IMR-90 (cell line): ENCODE results near the gene SLC7A6OS. TPM values are rescaled to one million over a fixed set of nuclear protein-coding genes. Genes with fewer than 3 reads are reported as not detected.

Source experiments
- ATAC-seq: fragments of 200-7000 bp; cut with Tn5 transposase; 2 replicates; pipeline ENCODE4 v1.9.1; 2020; ENCODE audit warnings: low read depth, mild to moderate bottlenecking, moderate library complexity
- BruUV-seq: library from RNA; stranded (reverse); fragments of 400-500 nt; replicated peaks from 2 replicates; lab custom pipeline; 2021; lab: Mats Ljungman, UMichigan
- CTCF ChIA-PET: fragments of 300-600 bp; formaldehyde crosslinking; extraction: SDS; loops from one replicate; lab custom pipeline; 2021; ENCODE audit warnings: antibody characterized with exemption; lab: Yijun Ruan, JAX
- POLR2A ChIA-PET: fragments of 300-600 bp; sonication (Branson Sonifier 250); formaldehyde crosslinking; loops from one replicate; lab custom pipeline; 2022; ENCODE audit warnings: antibody characterized with exemption; ENCODE audit not compliant: unreplicated experiment; lab: Charles Lee
- DNase-seq: peaks from one replicate; pipeline ENCODE4 v3.0.0; 2013
- H2AFZ ChIP-seq: replicated peaks from 2 replicates; pipeline ENCODE3; 2013; ENCODE audit warnings: low read length, mild to moderate bottlenecking; ENCODE audit not compliant: poor library complexity
- H2AK5ac ChIP-seq: 2 replicates; pipeline ENCODE4 v1.6.1; 2013; ENCODE audit warnings: low read depth, low read length, inconsistent platforms
- H2AK9ac ChIP-seq: replicated peaks from 2 replicates; pipeline ENCODE3; 2013; ENCODE audit warnings: mild to moderate bottlenecking, low read depth, low read length, moderate library complexity; ENCODE audit not compliant: poor library complexity
- H2BK120ac ChIP-seq: 2 replicates; pipeline ENCODE4 v1.6.1; 2013; ENCODE audit warnings: low read depth, low read length, inconsistent platforms
- H2BK15ac ChIP-seq: 3 replicates; pipeline ENCODE4 v1.6.1; 2013; ENCODE audit warnings: low read depth, low read length, inconsistent platforms
- H2BK20ac ChIP-seq: 2 replicates; pipeline ENCODE4 v1.6.1; 2013; ENCODE audit warnings: low read depth, mild to moderate bottlenecking, inconsistent platforms, low read length, moderate library complexity
- H2BK5ac ChIP-seq: 2 replicates; pipeline ENCODE4 v1.6.1; 2013; ENCODE audit warnings: mild to moderate bottlenecking, low read depth, low read length, inconsistent platforms; ENCODE audit not compliant: poor library complexity, severe bottlenecking
- H3K14ac ChIP-seq: replicated peaks from 2 replicates; pipeline ENCODE4 v1.6.1; 2013; ENCODE audit warnings: low read depth, low read length, inconsistent platforms
- H3K18ac ChIP-seq: 2 replicates; pipeline ENCODE4 v1.6.1; 2013; ENCODE audit warnings: low read depth, low read length, control low read depth
- H3K23ac ChIP-seq: 2 replicates; pipeline ENCODE4 v1.6.1; 2013; ENCODE audit warnings: low read depth, low read length, inconsistent platforms
- H3K27ac ChIP-seq: 2 replicates; pipeline ENCODE4 v1.5.1; 2013; ENCODE audit warnings: mild to moderate bottlenecking, control low read depth, low read length; ENCODE audit not compliant: insufficient read depth
- H3K27me3 ChIP-seq: 2 replicates; pipeline ENCODE4 v1.6.1; 2013; ENCODE audit warnings: low read length; ENCODE audit not compliant: control insufficient read depth, insufficient read depth
- H3K36me3 ChIP-seq: 2 replicates; pipeline ENCODE4 v1.6.1; 2013; ENCODE audit warnings: low read length, mixed read lengths; ENCODE audit not compliant: control insufficient read depth, insufficient read depth
- H3K4ac ChIP-seq: 2 replicates; pipeline ENCODE4 v1.6.1; 2013; ENCODE audit warnings: low read depth, low read length, inconsistent platforms
- H3K4me1 ChIP-seq: 2 replicates; pipeline ENCODE4 v1.6.1; 2013; ENCODE audit warnings: low read length, mixed read lengths; ENCODE audit not compliant: control insufficient read depth, insufficient read depth
- H3K4me2 ChIP-seq: 2 replicates; pipeline ENCODE4 v1.6.1; 2013; ENCODE audit warnings: low read depth, mild to moderate bottlenecking, control low read depth, low read length, moderate library complexity
- H3K4me3 ChIP-seq: 2 replicates; pipeline ENCODE4 v1.5.1; 2013; ENCODE audit warnings: low read depth, mild to moderate bottlenecking, control low read depth, low read length, moderate library complexity; ENCODE audit not compliant: insufficient read depth
- H3K56ac ChIP-seq: 2 replicates; pipeline ENCODE4 v1.6.1; 2013; ENCODE audit warnings: low read length, inconsistent platforms; ENCODE audit not compliant: insufficient read depth; ENCODE audit errors: extremely low read depth
- H3K79me1 ChIP-seq, 2 experiments: 2 replicates each; pipeline ENCODE4 v1.6.1; 2013; ENCODE audit warnings: low read length in 2 of 2, inconsistent platforms in 1 of 2, low read depth in 1 of 2
- H3K9ac ChIP-seq: 2 replicates; pipeline ENCODE4 v1.6.1; 2013; ENCODE audit warnings: low read depth, low read length, control low read depth
- H3K9me1 ChIP-seq: 2 replicates; pipeline ENCODE4 v1.6.1; 2013; ENCODE audit warnings: low read length, inconsistent platforms; ENCODE audit not compliant: insufficient read depth
- H3K9me3 ChIP-seq: 2 replicates; pipeline ENCODE4 v1.6.1; 2013; ENCODE audit warnings: low read length; ENCODE audit not compliant: control insufficient read depth, insufficient read depth
- H4K20me1 ChIP-seq: 2 replicates; pipeline ENCODE4 v1.6.1; 2013; ENCODE audit warnings: low read length, inconsistent platforms; ENCODE audit not compliant: insufficient read depth
- H4K5ac ChIP-seq: 2 replicates; pipeline ENCODE4 v1.6.1; 2013; ENCODE audit warnings: mild to moderate bottlenecking, low read depth, low read length, control low read depth
- H4K8ac ChIP-seq, 2 experiments: 2 replicates each; pipeline ENCODE4 v1.6.1; 2013; ENCODE audit warnings: low read depth in 2 of 2, low read length in 2 of 2, control low read depth in 1 of 2, inconsistent platforms in 1 of 2
- H4K91ac ChIP-seq: 2 replicates; pipeline ENCODE4 v1.6.1; 2013; ENCODE audit warnings: low read depth, low read length, inconsistent platforms; ENCODE audit not compliant: insufficient read depth
- CEBPB ChIP-seq: IDR thresholded peaks from 2 replicates; pipeline ENCODE4 v1.6.1; 2012; ENCODE audit warnings: low read depth, low read length, improper control_type of control experiment
- ELK1 ChIP-seq: fragments of 150-350 bp; IDR thresholded peaks from 2 replicates; pipeline ENCODE4 v1.6.1; 2016; ENCODE audit warnings: low read depth, mild to moderate bottlenecking, low read length, moderate library complexity, borderline replicate concordance
- MAZ ChIP-seq: IDR thresholded peaks from 2 replicates; pipeline ENCODE4 v1.6.1; 2012; ENCODE audit warnings: low read depth, mild to moderate bottlenecking, low read length, improper control_type of control experiment, moderate library complexity, borderline replicate concordance
- RFX5 ChIP-seq: IDR thresholded peaks from 2 replicates; pipeline ENCODE4 v1.8.0; 2012; ENCODE audit warnings: low read depth, mild to moderate bottlenecking, low read length, moderate library complexity
- WGBS, 2 experiments: methylation state at CpG; one replicate each; pipeline versions ENCODE4 v1.1.5 to v1.1.7; 2013; ENCODE audit warnings: missing lambda C conversion rate in 2 of 2; ENCODE audit not compliant: insufficient read length in 1 of 2; ENCODE audit errors: extremely low coverage in 2 of 2; 5-methylcytosine and 5-hydroxymethylcytosine counted together
- dilution Hi-C: fragments of 300-500 bp; cut with HindIII; formaldehyde crosslinking; loops from one replicate; pipeline ENCODE4 v1.14.3; 2018; ENCODE audit warnings: low sequenced_read_pairs; ENCODE audit not compliant: unreplicated experiment
- in situ Hi-C: fragments of 300-500 bp; cut with MboI; formaldehyde crosslinking; loops from 3 replicates; pipeline ENCODE4 v1.14.3; 2019; ENCODE audit warnings: low sequenced_read_pairs, inconsistent platforms, mixed read lengths
- intact Hi-C: fragments of 100-400 bp; cut with micrococcal nuclease; formaldehyde crosslinking; loops from 2 replicates; pipeline ENCODE4 v1.10.0; 2022
- polyA plus RNA-seq, 3 experiments: library from polyadenylated mRNA; depleted of rRNA; stranded (reverse); fragments of >200 nt; gene quantifications; 2 replicates each; pipeline ENCODE4 v1.2.3, GENCODE V29; 2012; ENCODE audit warnings: low replicate concordance in 1 of 3
- total RNA-seq: library from RNA; depleted of rRNA; stranded (reverse); fragments of >200 nt; gene quantifications from 2 replicates; pipeline ENCODE4 v1.2.3, GENCODE V29; 2012

The SLC7A6OS gene
- total and polyA plus RNA-seq, 2 of the 4 experiments (the other 2 are of a cell fraction) = 6.8 to 8.4 TPM

- CTCF ChIA-PET = no interaction called here
- ATAC-seq = no peak
These were observed 40.1 kb upstream of the SLC7A6OS start for GRCh38 chr16:68350813-68351350.

More at GRCh38 chr16:68350813-68351350, 40.1 kb upstream of the SLC7A6OS start:
- Histone ChIP-seq H2BK120ac (no peak overlapping the region), H3K4ac (no peak overlapping the region), H4K5ac (no peak overlapping the region), H3K56ac (no peak overlapping the region), H3K36me3 (peaks cover 78% of the 10 kb centered on the region), H3K4me3 (no peak overlapping the region), H3K27ac (no peak overlapping the region), H2AK5ac (no peak overlapping the region), H2AFZ (no peak overlapping the region), H3K23ac (no peak overlapping the region), H4K91ac (no peak overlapping the region), H2BK20ac (no peak overlapping the region), H3K9ac (no peak overlapping the region), H2BK15ac (no peak overlapping the region), H2BK5ac (no peak overlapping the region), H3K18ac (no peak overlapping the region), H3K27me3 (no peaks in the 10 kb centered on the region), H3K14ac (no peak overlapping the region), H4K8ac (no peak overlapping the region), H3K9me3 (no peaks in the 10 kb centered on the region), H3K4me1 (no peaks in the 10 kb centered on the region), H2AK9ac (no peak overlapping the region), H4K20me1 (no peaks in the 10 kb centered on the region; the same call in 1 of the 2 replicates), H3K9me1 (no peaks in the 10 kb centered on the region), H3K79me1 (no peaks in the 10 kb centered on the region; a peak in 1 of 4 replicates), H3K4me2 (no peak overlapping the region)
- intact Hi-C loops (no loop called here), in situ Hi-C loops (no loop called here), dilution Hi-C loops (no loop called here)
- no peak for TF ChIP-seq MAZ
- no peak for TF ChIP-seq CEBPB
- TF ChIP-seq RFX5 = no peak
- TF ChIP-seq ELK1 = no peak
- no TSS peak for BruUV-seq
- DNase-seq = no peak
- POLR2A ChIA-PET = no interaction called here
- WGBS, 2 experiments = no CpG with 5 or more reads among the region's 10 CpGs
